ENCODE results near the gene CEP68. TPM values are rescaled to one million over a fixed set of nuclear protein-coding genes. Genes with fewer than 3 reads are reported as not detected.

Gene CEP68
- total RNA-seq, 1 donor from 2014 or later = 25.0 TPM

GRCh38 chr2:65108780-65109179, 52.6 kb downstream of the CEP68 start:
- no peak overlapping the region for H3K4me3 ChIP-seq
- H3K36me3 ChIP-seq = peaks cover 0 to 9% of the 10 kb centered on the region in 2 donors
- H3K9me3 ChIP-seq = no peaks in the 10 kb centered on the region
- no peak for DNase-seq (ENCODE audit: extremely low spot score in 2 of 2)
- intact Hi-C loops (cut with DNase I) = no loop called here
- no peak for TF ChIP-seq POLR2AphosphoS5 (IDR thresholded peaks at IDR 0.05; ENCODE audit: insufficient read depth in 1 of 2, low read depth in 1 of 2)
- no peak for TF ChIP-seq POLR2A (IDR thresholded peaks at IDR 0.05)
- TF ChIP-seq CTCF (IDR thresholded peaks at IDR 0.05) = no peak
- no peak overlapping the region for H3K27ac ChIP-seq
- peaks cover 44% of the 10 kb centered on the region for H3K4me1 ChIP-seq
- no peaks in the 10 kb centered on the region for H3K27me3 ChIP-seq

- peaks cover 66% of the 10 kb centered on the region for H3K4me1 ChIP-seq
- intact Hi-C loops (cut with DNase I) = no loop called here
- DNase-seq (ENCODE audit: extremely low spot score in 2 of 2) = no peak
Measured at GRCh38 chr2:65112633-65113032, 56.4 kb downstream of the CEP68 start.

GRCh38 chr2:65113229-65113628, 57.0 kb downstream of the CEP68 start:
- intact Hi-C loops (cut with DNase I) = no loop called here
- Histone ChIP-seq H3K4me3 (no peak overlapping the region), H3K4me1 (peaks cover 72% of the 10 kb centered on the region), H3K27ac (no peak overlapping the region), H3K9me3 (no peaks in the 10 kb centered on the region), H3K36me3 (peaks cover 0 to 5% of the 10 kb centered on the region in 2 donors), H3K27me3 (no peaks in the 10 kb centered on the region)
- DNase-seq (ENCODE audit: extremely low spot score in 2 of 2) = no peak
- TF ChIP-seq POLR2AphosphoS5 (IDR thresholded peaks at IDR 0.05; ENCODE audit: insufficient read depth in 1 of 2, low read depth in 1 of 2) = no peak
- TF ChIP-seq POLR2A (IDR thresholded peaks at IDR 0.05) = no peak
- TF ChIP-seq CTCF (IDR thresholded peaks at IDR 0.05) = no peak

More at GRCh38 chr2:65112633-65113032, 56.4 kb downstream of the CEP68 start:
- Histone ChIP-seq H3K27ac (no peak overlapping the region), H3K9me3 (no peaks in the 10 kb centered on the region), H3K4me3 (no peak overlapping the region), H3K36me3 (peaks cover 0 to 5% of the 10 kb centered on the region in 2 donors), H3K27me3 (no peaks in the 10 kb centered on the region)
- TF ChIP-seq POLR2A (IDR thresholded peaks at IDR 0.05) = no peak
- no peak for TF ChIP-seq CTCF (IDR thresholded peaks at IDR 0.05)
- no peak for TF ChIP-seq POLR2AphosphoS5 (IDR thresholded peaks at IDR 0.05; ENCODE audit: insufficient read depth in 1 of 2, low read depth in 1 of 2)

- no peak for TF ChIP-seq POLR2A (IDR thresholded peaks at IDR 0.05)
- TF ChIP-seq POLR2AphosphoS5 (IDR thresholded peaks at IDR 0.05; ENCODE audit: insufficient read depth in 1 of 2, low read depth in 1 of 2) = no peak
- no peak for TF ChIP-seq CTCF (IDR thresholded peaks at IDR 0.05)
- no peak for DNase-seq (ENCODE audit: extremely low spot score in 2 of 2)
- Histone ChIP-seq H3K27me3 (no peaks in the 10 kb centered on the region), H3K4me3 (no peak overlapping the region), H3K9me3 (no peaks in the 10 kb centered on the region), H3K4me1 (peaks cover 74% of the 10 kb centered on the region), H3K36me3 (no peaks in the 10 kb centered on the region), H3K27ac (no peak overlapping the region)
- intact Hi-C loops (cut with DNase I) = no loop called here
Measured at GRCh38 chr2:65113816-65114215, 57.6 kb downstream of the CEP68 start.

- H3K27ac ChIP-seq = no peak overlapping the region
- H3K4me1 ChIP-seq = peaks cover 78% of the 10 kb centered on the region
Measured at GRCh38 chr2:65114921-65115320, 58.7 kb downstream of the CEP68 start.

More at GRCh38 chr2:65114921-65115320, 58.7 kb downstream of the CEP68 start:
- no peaks in the 10 kb centered on the region for H3K36me3 ChIP-seq
- no peak for DNase-seq (ENCODE audit: extremely low spot score in 2 of 2)
- H3K4me3 ChIP-seq = no peak overlapping the region
- H3K9me3 ChIP-seq = no peaks in the 10 kb centered on the region
- TF ChIP-seq CTCF (IDR thresholded peaks at IDR 0.05) = no peak
- no peak for TF ChIP-seq POLR2AphosphoS5 (IDR thresholded peaks at IDR 0.05; ENCODE audit: insufficient read depth in 1 of 2, low read depth in 1 of 2)
- no peak for TF ChIP-seq POLR2A (IDR thresholded peaks at IDR 0.05)
- H3K27me3 ChIP-seq = no peaks in the 10 kb centered on the region
- intact Hi-C loops (cut with DNase I) = no loop called here
